Putamen (tissue), 1 donor: ENCODE data around the gene CCR4.
"Not testable (repeated sequence)": the region's sequence is repeated elsewhere in the genome, so short reads cannot be mapped to it uniquely, and the experiment has no call there.

Experiments used
- DNase-seq: peaks from one replicate; pipeline ENCODE4 v3.0.0-alpha.2; 2016; ENCODE audit warnings: low spot score

The CCR4 gene

DNA sequence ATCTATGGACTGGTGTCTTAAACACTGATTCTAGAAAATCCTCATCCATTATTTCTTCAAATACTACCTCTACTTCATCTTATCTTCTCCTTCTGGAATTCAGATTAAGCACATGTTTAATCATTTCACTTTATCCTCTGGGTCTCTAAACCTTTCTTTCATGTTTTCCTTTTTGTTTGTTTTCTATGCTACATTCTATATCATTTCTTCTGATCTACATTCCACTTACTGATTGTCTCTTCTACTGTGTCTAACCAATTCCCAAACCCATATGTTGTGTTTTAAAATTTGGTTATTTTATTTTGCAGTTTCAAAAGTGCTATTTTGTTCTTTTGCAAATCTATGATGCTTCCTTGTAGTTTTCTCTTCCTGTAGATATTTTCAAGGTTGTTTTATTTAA is 31.7 kb downstream of the CCR4 start:
- no peak for DNase-seq

- not testable (repeated sequence) for DNase-seq
Measured at GRCh38 chr3:32984918-32985317, 33.5 kb downstream of the CCR4 start.

DNA sequence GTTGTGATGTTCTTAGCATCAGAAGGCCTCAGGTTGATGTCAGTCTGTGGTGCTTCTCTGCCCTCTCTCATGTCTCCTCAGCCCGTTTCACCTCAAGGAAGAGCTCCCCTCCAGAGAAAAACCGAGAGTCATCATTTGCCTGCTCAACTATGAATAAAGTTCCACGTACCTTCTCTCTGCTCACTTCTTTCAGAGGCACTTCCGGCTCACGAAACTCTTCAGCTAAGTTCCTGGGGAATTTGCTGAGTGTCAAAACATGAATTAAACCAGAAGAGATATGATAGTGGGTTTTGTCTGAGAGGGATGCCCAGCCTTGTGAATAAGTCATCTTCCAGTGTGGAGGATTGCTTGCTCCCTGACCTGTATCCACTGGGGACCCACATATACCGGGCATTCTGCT is 37.7 kb downstream of the CCR4 start:
- DNase-seq: no peak

GRCh38 chr3:32990116-32990515 is 38.7 kb downstream of the CCR4 start:
- DNase-seq: no peak

GRCh38 chr3:32991781-32992180 is 40.3 kb downstream of the CCR4 start:
- DNase-seq: no peak

DNA sequence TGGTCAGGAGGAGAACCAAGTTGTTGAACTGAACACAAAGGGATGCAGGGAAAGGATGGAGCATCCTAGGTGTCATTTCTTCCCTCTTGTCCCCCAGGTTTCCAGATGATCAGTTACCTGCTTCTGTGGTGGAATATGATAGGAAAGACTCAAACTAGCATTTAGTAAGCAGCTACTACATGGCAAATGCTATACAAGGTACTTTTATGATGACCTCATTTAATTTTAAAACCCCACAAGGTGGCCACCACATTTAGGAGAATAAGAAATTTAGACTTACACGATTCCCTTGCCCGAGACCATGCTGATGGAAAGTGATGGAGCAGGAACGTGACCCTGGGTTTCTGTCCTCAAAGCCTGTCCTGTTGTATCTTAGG is 40.9 kb downstream of the CCR4 start:
- DNase-seq: no peak

- no peak for DNase-seq
Measured at GRCh38 chr3:32994045-32994444, 42.6 kb downstream of the CCR4 start.

DNA sequence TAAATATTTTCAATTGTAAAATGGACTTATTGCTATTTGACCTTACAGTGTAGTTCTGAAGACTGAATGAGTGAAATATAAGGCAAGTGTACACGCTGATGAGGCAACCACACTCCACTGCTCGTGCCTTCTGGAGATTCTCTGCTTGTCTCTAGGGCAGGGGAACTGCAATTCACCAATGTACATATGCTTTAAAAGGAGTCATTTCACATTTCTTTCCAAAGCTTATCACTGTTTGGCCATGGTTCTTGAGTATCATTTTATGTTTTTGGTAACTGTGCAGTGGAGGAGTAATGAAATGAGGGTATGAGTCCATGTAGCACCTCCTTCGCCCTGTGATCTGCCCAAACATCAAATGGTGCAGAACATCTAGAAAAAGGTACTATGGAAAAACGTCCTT is 43.7 kb downstream of the CCR4 start:
- no peak for DNase-seq

DNA sequence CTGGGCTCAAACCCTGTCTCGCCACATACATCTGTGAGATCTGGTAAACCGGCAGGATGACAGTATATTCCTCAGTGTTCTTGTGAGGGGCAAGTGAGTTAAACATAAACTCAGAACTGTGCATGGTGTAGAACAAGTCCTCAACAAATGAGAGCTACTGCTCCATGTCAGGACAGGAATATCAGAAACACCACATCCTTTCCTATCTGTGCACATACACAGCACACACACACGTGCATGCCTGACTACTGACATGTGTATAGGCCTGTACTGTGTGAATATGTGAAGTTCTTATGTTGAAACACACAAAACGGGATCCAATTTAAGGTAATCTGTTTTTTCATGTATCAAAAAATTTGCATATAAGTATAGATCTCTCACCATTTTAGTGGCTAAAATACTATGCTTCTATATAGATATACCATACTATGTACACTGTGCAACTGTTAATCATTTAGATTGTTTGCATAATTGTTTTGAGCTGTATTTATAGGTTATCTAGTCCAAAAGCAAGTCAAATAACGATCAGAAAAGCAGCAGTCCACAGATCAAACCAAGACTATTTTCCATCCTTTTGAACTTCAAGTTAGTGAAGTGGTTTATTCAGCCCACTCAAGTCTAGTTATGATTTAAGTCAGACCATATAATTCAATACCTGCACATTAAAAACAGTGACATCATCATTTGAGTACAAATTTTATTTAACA is 44.8 kb downstream of the CCR4 start:
- no peak for DNase-seq

DNA sequence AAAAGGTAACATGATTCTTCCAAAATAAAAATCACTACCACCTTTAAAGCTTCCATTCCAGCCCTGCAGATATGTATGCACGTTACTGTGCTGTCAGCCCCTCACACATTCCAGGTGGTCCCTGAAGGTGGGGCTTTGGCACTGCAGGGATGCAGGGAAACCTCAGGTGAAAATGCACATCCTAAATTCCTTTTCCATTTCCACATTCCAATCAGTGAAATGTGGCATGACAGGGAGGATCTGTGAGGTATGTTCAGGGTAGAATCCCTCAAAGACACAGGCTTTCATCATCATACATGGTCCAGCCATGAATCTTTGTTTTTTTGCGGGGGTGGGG is 45.3 kb downstream of the CCR4 start:
- no peak for DNase-seq

GRCh38 chr3:32998631-32999451 is 47.4 kb downstream of the CCR4 start:
- DNase-seq: no peak

- no peak for DNase-seq
Measured at GRCh38 chr3:33000691-33001385, 49.4 kb downstream of the CCR4 start.

DNA sequence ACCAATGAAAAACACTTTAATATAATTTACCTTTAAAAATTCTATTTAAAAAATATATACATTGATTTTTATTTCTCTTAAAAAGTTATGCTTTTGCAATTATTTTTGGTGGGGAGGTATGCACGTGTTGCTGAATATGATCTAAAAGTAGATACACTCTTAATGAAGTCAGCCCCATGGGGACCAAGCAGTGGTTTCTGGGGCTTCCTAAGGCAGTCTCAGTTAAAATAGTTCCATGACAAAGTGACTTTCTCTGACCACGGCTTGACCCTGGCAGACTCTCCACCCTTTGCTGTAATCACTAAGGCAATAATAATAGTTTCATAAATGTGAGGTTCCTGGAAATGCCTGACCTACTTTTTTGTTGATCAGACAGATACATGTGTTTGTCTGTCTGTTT is 50.4 kb downstream of the CCR4 start:
- DNase-seq: no peak

DNA sequence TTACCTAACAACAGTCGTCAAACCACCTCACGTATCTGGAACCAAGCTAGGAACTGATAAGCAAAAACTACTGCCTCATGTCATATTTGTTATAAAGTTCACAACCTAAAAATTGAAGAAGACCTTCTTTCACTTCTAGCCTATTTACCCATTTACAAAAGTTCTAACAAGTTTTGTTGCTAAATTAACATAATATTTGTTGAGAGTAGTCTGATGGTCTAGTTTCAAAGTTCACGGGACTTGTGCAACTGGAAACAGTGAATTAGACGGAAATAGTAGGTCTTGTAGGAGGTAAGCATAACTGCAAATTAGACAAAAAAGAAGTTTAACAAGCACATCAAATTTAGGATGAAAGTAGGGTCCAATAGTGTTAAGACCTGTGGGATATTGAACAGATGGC is 51.9 kb downstream of the CCR4 start:
- DNase-seq: no peak

GRCh38 chr3:33004205-33004604 is 52.8 kb downstream of the CCR4 start:
- no peak for DNase-seq

GRCh38 chr3:33004961-33005360 is 53.5 kb downstream of the CCR4 start:
- DNase-seq: no peak
